ENCODE results near the gene ZNF776.
"Not testable (repeated sequence)": the region's sequence is repeated elsewhere in the genome, so short reads cannot be mapped to it uniquely, and the experiment has no call there.

The ZNF776 gene

GRCh38 chr19:57746580-57747471, at the start of gene ZNF776:
ZNF776 (plus strand) TSS chr19:57746815; CDS start chr19:57747059, 244 bp downstream.
- DNase-seq: peak; percentile 77

- no peak for DNase-seq
These were observed 45.0 kb upstream of the ZNF776 start for GRCh38 chr19:57701625-57702024.

- DNase-seq: no peak
These were observed 40.3 kb upstream of the ZNF776 start for GRCh38 chr19:57706346-57706745.

DNA sequence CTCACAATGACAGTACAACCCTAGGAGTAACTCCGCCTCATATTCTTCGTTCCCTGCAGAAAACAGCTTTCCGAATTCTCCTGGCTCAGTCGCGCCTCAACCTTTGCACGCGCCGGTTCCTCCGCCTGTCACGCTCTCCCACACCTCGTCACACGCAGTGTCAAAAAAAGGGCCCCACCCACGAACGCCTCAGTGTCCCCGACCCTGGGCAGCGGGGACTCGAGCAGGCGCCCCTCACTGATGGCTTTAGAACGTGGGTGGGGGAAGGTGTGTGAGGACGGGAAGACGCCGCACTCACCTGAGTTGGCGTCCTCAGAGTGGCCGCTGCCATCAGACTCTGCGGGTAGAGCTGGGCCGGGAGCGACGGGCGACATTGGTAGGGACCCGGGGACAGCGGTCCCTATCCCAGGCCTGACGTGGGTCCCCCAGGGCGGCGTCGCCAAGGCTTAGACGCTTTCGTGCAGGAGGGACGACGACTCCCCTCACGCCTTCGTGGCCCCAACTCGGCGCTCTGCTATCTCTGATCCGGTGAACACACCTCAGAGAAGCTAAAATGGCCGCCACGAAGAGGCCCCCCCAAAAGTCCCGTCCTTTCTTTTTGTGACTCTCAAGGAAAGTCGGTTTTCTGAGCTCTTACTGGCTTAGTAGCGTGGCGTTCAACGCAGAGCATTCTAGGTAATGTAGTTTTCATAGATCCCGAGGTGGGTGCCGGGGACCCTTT, 37.8 kb upstream of the ZNF776 start, which contains the start of gene ZNF154:
Gene ZNF154 (minus strand): TSS at position 564 of the 721 bp plus-strand sequence. CDS start 233 bp downstream, at position 331.
- DNase-seq: no peak

DNA sequence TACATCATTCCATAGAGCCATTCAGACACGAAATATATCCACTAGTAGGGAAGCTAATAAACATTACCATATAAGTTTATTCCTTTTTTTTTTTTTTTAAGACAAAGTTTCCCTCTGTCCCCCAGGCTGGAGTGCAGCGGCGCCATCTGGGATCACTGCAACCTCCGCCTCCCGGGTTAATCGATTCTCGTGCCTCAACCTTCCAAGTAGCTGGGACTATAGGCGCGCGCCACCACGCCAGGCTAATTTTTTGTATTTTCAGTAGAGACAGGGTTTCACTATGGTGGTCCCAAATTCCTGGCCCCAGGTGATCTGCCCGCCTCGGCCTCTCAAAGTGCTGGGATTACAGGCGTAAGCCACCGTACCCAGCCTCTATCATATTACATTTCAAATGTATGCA, 37.0 kb upstream of the ZNF776 start:
- no peak for DNase-seq

GRCh38 chr19:57712222-57712621, 34.4 kb upstream of the ZNF776 start:
- DNase-seq: no peak

DNA sequence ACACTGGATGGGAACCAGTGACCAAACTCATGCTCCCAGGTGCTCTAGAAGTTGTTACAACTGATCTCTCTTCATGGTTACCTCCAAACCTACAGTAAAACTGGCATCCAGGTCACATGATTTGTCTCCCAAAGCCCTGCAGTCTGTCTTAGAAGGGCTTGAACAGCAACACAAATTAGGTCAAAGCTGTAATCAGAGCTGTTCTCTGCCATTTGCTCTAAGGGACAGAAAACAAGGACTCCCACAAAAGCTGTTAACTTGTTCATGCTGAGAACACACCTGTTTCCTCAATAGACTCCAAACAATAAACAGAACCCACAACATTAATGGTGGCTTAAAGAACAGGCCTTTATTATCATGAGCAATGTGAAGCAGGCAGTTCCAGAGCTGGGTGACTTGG, 27.2 kb upstream of the ZNF776 start:
- DNase-seq: no peak

- no peak for DNase-seq
These were observed 26.6 kb upstream of the ZNF776 start for GRCh38 chr19:57719901-57720519.

DNA sequence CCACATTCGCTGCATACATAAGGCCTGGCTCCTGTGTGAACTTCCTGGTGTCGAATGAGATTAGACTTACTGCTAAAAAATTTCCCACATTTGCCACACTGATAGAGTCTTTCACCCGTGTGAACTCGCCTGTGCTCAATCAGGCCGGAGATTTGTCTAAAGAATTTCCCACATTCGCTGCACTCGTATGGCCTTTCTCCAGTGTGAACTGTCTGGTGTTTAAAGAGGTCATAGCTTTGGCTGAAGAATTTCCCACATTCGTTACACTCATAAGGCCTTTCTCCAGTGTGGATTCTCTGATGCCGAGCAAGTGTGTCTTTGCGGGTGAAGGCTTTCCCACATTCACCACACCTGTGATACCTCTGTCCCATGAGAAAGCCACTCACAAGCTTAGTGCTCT, 25.7 kb upstream of the ZNF776 start:
- DNase-seq: no peak

- not testable (repeated sequence) for DNase-seq
These were observed 8.3 kb upstream of the ZNF776 start for GRCh38 chr19:57738320-57738719.

DNA sequence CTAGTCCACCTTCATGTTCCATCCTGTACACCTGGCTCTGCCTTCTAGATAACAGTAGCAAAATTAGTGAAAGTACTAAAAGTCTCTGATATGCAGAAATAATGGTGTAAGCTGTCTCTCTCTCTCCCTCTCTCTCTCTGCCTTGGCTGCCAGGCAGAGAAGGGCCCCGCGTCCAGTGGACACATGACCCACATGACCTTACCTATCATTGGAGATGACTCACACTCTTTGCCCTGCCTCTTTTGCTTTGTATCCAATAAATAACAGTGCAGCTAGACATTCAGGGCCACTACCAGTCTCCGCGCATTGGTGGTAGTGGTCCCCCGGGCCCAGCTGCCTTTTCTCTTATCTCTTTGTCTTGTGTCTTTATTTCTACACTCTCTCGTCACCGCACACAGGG, 7.8 kb upstream of the ZNF776 start:
- DNase-seq: not testable (repeated sequence)

DNA sequence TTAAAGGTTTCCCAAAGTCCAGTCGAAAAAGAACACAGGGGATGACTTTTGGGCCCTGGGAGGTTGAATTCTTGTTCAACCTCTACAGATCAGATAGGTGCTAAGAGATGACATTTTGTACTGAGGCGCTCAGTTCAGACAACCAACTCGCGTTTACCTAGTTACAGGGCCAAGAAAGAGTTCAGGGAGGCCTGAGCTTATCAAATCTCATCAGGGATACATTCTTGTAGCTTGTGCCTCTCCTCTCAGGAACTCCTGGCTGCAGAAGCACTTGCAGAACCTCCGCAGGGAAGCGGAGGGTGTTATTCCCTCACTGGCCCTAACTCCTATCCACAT, 825 bp downstream of the ZNF776 start:
- DNase-seq: no peak

GRCh38 chr19:57748029-57748428, 1.4 kb downstream of the ZNF776 start:
- DNase-seq: no peak

DNA sequence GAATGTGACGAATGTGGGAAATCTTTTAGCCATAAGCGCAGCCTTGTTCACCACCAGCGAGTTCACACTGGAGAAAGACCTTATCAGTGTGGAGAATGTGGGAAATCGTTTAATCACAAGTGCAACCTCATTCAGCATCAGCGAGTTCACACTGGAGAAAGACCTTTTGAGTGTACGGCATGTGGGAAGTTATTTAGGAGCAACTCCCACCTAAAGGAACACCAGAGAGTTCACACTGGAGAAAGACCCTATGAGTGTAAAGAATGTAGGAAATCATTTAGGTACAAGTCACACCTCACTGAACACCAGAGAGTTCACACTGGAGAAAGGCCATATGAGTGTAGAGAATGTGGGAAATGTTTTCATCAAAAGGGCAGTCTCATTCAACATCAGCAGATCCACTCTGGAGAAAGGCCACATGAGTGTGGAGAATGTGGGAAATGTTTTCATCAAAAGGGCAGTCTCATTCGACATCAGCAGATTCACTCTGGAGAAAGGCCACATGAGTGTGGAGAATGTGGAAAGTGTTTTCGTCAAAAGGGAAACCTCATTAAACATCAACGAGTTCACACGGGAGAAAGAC, 7.6 kb downstream of the ZNF776 start:
- no peak for DNase-seq

- DNase-seq: no peak
These were observed 8.4 kb downstream of the ZNF776 start for GRCh38 chr19:57755031-57755430.

DNA sequence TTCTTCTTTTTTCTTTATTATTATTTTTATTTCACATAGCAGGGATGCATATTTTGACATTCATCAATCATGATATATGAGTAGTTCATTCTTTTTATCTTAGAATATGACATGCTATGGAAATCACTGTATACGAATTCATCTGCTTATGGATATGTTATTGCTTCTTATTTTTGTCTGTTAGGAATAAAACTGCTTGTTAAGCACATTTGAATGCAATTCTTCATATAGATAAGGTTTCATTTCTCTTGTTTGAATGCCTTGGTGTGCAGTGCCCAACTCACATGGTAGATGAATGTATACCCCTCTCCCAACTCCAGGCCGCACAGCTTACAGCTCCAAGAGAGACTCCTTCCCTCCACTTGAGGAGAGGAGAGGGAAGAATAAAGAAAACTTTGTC, 11.3 kb downstream of the ZNF776 start:
- no peak for DNase-seq

DNA sequence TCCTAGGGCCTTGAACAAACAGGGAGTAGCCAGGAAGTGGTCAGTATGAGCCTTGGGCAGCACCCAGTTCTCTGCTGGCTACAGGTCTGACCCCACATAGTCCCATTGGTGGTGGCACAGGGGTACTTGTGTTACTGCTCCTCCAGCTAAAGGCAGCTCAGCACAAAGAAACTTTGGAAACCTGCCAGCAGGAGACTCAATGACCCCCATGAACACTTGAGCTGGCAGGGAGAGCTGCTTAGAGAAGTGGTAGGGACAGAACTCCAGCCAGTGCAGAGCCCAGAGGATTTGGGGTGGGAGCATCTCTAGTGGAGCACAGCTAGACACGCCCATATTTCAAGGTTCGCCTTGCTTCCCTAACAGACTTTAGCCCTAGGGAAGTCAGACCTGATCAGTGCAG, 12.5 kb downstream of the ZNF776 start:
- no peak for DNase-seq

DNA sequence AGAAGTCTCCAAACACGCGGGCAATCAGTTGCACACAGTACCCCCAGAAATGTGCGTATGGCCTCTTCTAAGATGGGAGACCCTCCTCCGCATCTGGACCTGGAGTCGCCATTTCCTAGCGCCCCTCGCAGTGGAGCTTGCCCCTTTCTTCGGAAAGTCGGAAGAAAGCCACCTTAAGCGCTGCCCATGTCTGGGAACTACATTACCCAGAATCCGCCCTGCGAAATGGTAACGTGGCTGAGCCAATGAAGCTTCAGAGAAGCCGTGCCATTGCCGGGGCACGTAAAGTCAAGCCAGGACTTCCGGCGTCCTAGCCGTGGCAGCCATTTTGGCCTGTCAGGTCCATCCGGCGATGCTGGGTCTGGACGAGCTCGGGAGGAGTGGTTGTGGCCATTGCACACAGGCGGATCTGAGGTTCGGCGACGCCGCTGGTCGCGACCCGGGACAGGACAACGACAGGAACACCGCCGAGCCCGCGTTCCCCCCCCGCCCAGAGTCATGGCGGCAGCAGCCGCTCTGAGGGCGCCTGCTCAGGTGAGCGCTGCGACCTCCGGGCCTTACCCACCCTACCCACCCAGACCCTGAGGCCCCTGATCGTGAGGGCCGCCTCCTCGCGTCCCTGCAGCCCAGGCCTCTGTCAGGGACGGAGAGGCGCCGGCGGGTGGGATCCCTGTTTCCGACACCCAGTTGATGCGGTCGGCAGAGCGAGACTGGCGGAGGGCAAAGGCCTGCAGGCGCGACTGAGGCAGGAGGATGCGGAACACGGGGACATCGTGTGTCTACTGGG, 22.9 kb downstream of the ZNF776 start, which contains the start of gene ZNF586:
Gene ZNF586 (plus strand): TSS at position 332 of the 787 bp plus-strand sequence. CDS start 167 bp downstream, at position 499.
- peak; percentile 80 for DNase-seq

DNA sequence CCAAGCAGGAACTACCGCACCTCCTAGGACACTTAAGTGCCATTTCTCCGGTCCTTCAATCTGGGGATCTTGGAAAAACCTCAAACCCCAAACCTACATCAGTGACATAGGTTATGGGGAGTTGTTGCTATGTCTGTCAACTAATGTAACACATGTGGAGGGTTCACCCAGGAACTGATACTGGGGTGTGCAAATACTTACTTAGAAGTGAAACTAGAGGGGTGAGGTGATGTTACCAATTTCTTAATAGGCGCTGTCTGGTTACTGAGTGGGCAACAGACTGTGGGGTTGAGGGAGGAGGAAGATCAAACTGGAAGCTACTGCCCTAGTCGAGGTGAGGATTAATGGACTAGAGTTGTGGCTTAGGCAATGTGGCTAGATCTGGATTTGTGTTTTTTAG, 24.8 kb downstream of the ZNF776 start:
- no peak for DNase-seq

- DNase-seq: no peak
These were observed 26.9 kb downstream of the ZNF776 start for GRCh38 chr19:57773488-57773887.

DNA sequence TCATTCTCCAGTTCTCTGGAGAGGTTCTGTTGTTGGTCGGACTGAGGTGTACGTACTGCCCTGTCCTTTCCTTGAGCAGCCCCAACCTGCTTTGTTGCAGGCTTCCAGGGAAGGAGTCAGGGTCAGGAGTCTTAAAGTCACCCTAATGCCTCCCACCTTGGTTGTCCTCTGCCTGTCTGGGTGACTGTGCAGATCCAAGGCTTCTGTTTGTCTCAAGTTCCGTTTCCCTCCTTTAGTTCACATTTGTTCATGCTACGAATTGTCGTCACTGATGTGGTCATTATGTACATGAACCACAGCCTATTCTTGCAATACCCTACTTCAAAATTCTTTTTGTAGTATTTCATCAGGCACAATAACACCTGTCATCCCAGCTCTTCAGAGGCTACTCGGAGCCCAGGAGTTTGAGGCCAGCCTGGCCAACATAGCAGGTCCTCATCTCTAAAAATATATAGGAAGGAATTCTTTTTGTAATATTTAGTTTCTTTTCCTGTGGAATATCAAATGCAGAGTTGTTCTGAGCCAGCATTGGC, 30.2 kb downstream of the ZNF776 start:
- DNase-seq: no peak

DNA sequence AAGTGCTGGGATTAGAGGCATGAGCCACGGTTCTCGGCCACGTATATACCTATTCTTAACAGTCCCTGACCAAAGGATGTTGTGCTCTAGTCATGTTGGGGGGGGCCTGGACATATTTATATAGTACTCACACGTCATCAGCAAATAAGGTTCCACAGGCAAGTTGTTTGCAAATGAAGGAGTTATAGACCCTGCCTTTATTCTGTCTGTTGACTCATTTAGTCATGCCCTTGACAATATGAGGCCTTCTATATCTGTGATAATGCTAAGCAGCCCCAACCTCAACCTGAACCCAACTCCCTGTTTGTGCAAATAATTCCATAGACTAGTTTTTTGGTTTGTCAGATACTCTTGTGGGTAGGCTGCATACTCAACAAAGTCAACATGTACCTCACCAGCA, 31.7 kb downstream of the ZNF776 start:
- DNase-seq: no peak

Data from NCI-H510A (cell line).